Adrenal gland (tissue), 12 donors: ENCODE data around the gene LEFTY1. TPM values are rescaled to one million over a fixed set of nuclear protein-coding genes. Genes with fewer than 3 reads are reported as not detected.

Experiments used
- DNase-seq, 7 donors: peaks; one replicate each; pipeline ENCODE4 v3.0.0-alpha.2; 2019 to 2020
- H3K27ac ChIP-seq, 5 donors: fragments of 200-600 bp; sonication (generic) in 4 of 5; 1 replicate in 3 of 5; 2 replicates in 2 of 5; pipeline versions ENCODE4 v1.5.1 to v1.8.0; 2016 to 2020; ENCODE audit warnings: mild to moderate bottlenecking in 1 of 5
- H3K27me3 ChIP-seq: fragments of 200-600 bp; 2 replicates; pipeline ENCODE4 v1.8.0; 2021
- H3K36me3 ChIP-seq, 2 donors: fragments of 200-600 bp; replicated peaks in 1 of 2; 1 replicate in 1 of 2; 2 replicates in 1 of 2; pipeline versions ENCODE4 v1.5.1 to v1.8.0; 2018 to 2022
- H3K4me1 ChIP-seq, 2 donors: fragments of 200-600 bp; replicated peaks in 1 of 2; 1 replicate in 1 of 2; 2 replicates in 1 of 2; pipeline versions ENCODE4 v1.5.1 to v1.8.0; 2018 to 2021
- H3K4me3 ChIP-seq, 4 donors: fragments of 200-600 bp; sonication (generic) in 3 of 4; one replicate each; pipeline ENCODE4 v1.5.1; 2016 to 2018
- H3K9me3 ChIP-seq, 3 donors: fragments of 200-600 bp; sonication (generic) in 1 of 3; replicated peaks in 1 of 3; 1 replicate in 2 of 3; 2 replicates in 1 of 3; pipeline versions ENCODE4 v1.5.1 to v1.8.0; 2016 to 2021
- CTCF ChIP-seq, 6 experiments: fragments of 450-650 bp in 4 of 6; fragments of 200-600 bp in 2 of 6; sonication (generic) in 1 of 6; IDR thresholded peaks; 1 replicate in 5 of 6; 2 replicates in 1 of 6; pipeline versions ENCODE4 v1.5.1 to v1.8.0; 2016 to 2021; ENCODE audit warnings: antibody characterized with exemption in 6 of 6, mild to moderate bottlenecking in 2 of 6, moderate library complexity in 1 of 6
- POLR2A ChIP-seq, 2 donors: fragments of 450-650 bp; IDR thresholded peaks; one replicate each; pipeline ENCODE4 v1.6.1; 2017; ENCODE audit warnings: antibody characterized with exemption in 2 of 2, mild to moderate bottlenecking in 2 of 2, moderate library complexity in 1 of 2
- WGBS, 4 donors: extraction: QIAGEN DNeasy Blood & Tissue Kit in 2 of 4; methylation state at CpG; one replicate each; pipeline versions ENCODE4 v1.1.5 to v1.1.7; 2013 to 2017; 5-methylcytosine and 5-hydroxymethylcytosine counted together
- intact Hi-C, 2 donors: fragments of 100-400 bp; cut with DNase I; formaldehyde crosslinking; loops; one replicate each; pipeline versions ENCODE4 v1.14.1 to v1.15.0; 2022 to 2023
- polyA plus RNA-seq, 3 donors: library from polyadenylated mRNA; stranded (reverse); fragments of 200-250 nt in 2 of 3; fragments of 350-450 nt in 1 of 3; fragmentation: Illumina TruSeq in 1 of 3; extraction: RNeasy Lipid Tissue Mini Kit (QIAGEN cat#74804) in 1 of 3; gene quantifications; one replicate each; pipeline ENCODE4 v1.2.3, GENCODE V29; 2013 to 2014
- total RNA-seq, 9 donors: library from RNA; depleted of rRNA in 4 of 9; stranded (reverse); fragments of >200 nt in 4 of 9; fragments of 120-200 nt in 1 of 9; fragmentation: NEBNext Ultra II Directional in 1 of 9; extraction: Animal tissue kit (Norgen Biotek cat#: 25700) in 1 of 9; gene quantifications; one replicate each; pipeline versions ENCODE4 v1.1.0 to v1.2.4, GENCODE V29; 2013 to 2023
- donor health status: healthy with polysubstance abuse.
- donor health status: Bipolar disorder and iron deficiency.
- donor health status: DM: yes; HTN: yes; CAD: no.
- donor health status: DM: no; HTN: no; CAD: no.
- donor health status: DM: no; HTN: no; CAD: no.
- donor health status: DM: yes; HTN: yes; CAD: no.

The LEFTY1 gene
- total and polyA plus RNA-seq, 12 donors: 0.15 to 1.5 (median 0.55) TPM; not detected in 5

- WGBS, 4 donors: 64 to 73% (median 68%) methylated on average over 15 to 20 of the region's 20 CpGs
- no peaks in the 10 kb centered on the region for H3K9me3 ChIP-seq
- H3K4me3 ChIP-seq: no peak overlapping the region
- peaks cover 4 to 11% of the 10 kb centered on the region in 2 donors for H3K4me1 ChIP-seq
- peak in 1 of 7 donors; percentile 43 for DNase-seq
- H3K36me3 ChIP-seq: peaks cover 0 to 61% of the 10 kb centered on the region in 2 donors
- H3K27ac ChIP-seq: peak overlapping the region in 3 of 5 donors; percentile 35 to 80 (median 54)
- intact Hi-C loops: loop anchor here (10.0 kb wide), 2 partner anchors 68 to 72 kb away; partner anchors contain the start of gene SRP9 (in 1 of the 2)
- TF ChIP-seq POLR2A (IDR thresholded peaks at IDR 0.05) (no peak), CTCF (IDR thresholded peaks at IDR 0.05) (peak in 1 of 6 experiments; percentile 5)
- H3K27me3 ChIP-seq: no peaks in the 10 kb centered on the region
Observed at GRCh38 chr1:225846331-225847310, 42.3 kb downstream of the LEFTY1 start.

GRCh38 chr1:225845571-225846259, 43.2 kb downstream of the LEFTY1 start:
- H3K27ac ChIP-seq: peak overlapping the region in 3 of 5 donors; percentile 42 to 80 (median 54)
- TF ChIP-seq POLR2A (IDR thresholded peaks at IDR 0.05) (peak in 1 of 2 donors; percentile 12), CTCF (IDR thresholded peaks at IDR 0.05) (peak; percentile 45 to 80 (median 69))
- no peaks in the 10 kb centered on the region for H3K9me3 ChIP-seq
- intact Hi-C loops: loop anchor here (10.0 kb wide), 2 partner anchors 69 to 71 kb away; partner anchors contain the start of gene SRP9 (in 1 of the 2)
- 20 to 50% (median 41%) methylated on average over 1 to 13 of the region's 13 CpGs for WGBS, 4 donors
- peaks cover 4 to 11% of the 10 kb centered on the region in 2 donors for H3K4me1 ChIP-seq
- H3K36me3 ChIP-seq: peaks cover 0 to 70% of the 10 kb centered on the region in 2 donors
- H3K27me3 ChIP-seq: no peaks in the 10 kb centered on the region
- DNase-seq: peak; percentile 79 to 89 (median 87)
- H3K4me3 ChIP-seq: no peak overlapping the region

DNA sequence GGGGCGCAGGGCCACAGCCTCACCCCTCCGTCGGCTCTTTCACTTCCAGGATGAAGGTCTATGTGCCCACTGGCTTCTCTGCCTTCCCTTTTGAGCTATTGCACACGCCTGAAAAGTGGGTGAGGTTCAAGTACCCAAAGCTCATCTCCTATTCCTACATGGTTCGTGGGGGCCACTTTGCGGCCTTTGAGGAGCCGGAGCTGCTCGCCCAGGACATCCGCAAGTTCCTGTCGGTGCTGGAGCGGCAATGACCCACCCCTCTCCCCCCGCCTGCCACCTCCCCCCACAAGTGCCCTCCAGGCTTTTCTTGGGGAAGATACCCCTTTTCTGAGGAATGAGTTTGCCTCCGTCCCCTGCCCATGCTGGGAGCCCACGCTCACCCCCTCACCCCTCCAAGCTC, 43.8 kb downstream of the LEFTY1 start:
- Histone ChIP-seq H3K4me1 (peaks cover 4 to 11% of the 10 kb centered on the region in 2 donors), H3K27me3 (no peaks in the 10 kb centered on the region), H3K27ac (peak overlapping the region in 2 of 5 donors; percentile 72 to 80), H3K36me3 (peaks cover 0 to 76% of the 10 kb centered on the region in 2 donors), H3K9me3 (no peaks in the 10 kb centered on the region), H3K4me3 (no peak overlapping the region)
- DNase-seq: no peak
- 73 to 83% (median 79%) methylated on average over 12 to 14 of the region's 14 CpGs for WGBS, 4 donors
- intact Hi-C loops: loop anchor here (10.0 kb wide), 2 partner anchors 70 kb away; partner anchors contain the start of gene SRP9 (in 1 of the 2)
- TF ChIP-seq CTCF (IDR thresholded peaks at IDR 0.05): no peak
- no peak for TF ChIP-seq POLR2A (IDR thresholded peaks at IDR 0.05)
